Activated CD4-positive, alpha-beta T cell treated with anti-CD3 and anti-CD28 coated beads, Interleukin-2, amount 10 ng/mL, durations not matched to agents 7 days and 5 days (primary cell): ENCODE measurements around the gene CD93. TPM values are rescaled to one million over a fixed set of nuclear protein-coding genes. Genes with fewer than 3 reads are reported as not detected.

ENCODE experiments used
- CTCF ChIA-PET: fragments of 350-600 bp; sonication (Branson Sonifier 250); formaldehyde crosslinking; loops from one replicate; lab custom pipeline; 2021; ENCODE audit warnings: antibody characterized with exemption; lab: Charles Lee
- POLR2A ChIA-PET: fragments of 350-600 bp; sonication (Branson Sonifier 250); formaldehyde crosslinking; loops from one replicate; lab custom pipeline; 2021; ENCODE audit warnings: antibody characterized with exemption; lab: Charles Lee
- DNase-seq: peaks from one replicate; pipeline ENCODE4 v3.0.0-alpha.2; 2020
- H3K27ac Mint-ChIP-seq: one replicate; pipeline ENCODE4 v1.8.0; 2021; ENCODE audit warnings: mild to moderate bottlenecking, moderate library complexity, mixed read lengths
- H3K27me3 Mint-ChIP-seq: one replicate; pipeline ENCODE4 v1.8.0; 2021; ENCODE audit warnings: mixed read lengths
- H3K36me3 Mint-ChIP-seq: one replicate; pipeline ENCODE4 v1.8.0; 2021; ENCODE audit warnings: low read depth, mixed read lengths
- H3K4me1 Mint-ChIP-seq: one replicate; pipeline ENCODE4 v1.8.0; 2021; ENCODE audit warnings: mixed read lengths
- H3K4me3 Mint-ChIP-seq: one replicate; pipeline ENCODE4 v1.8.0; 2021; ENCODE audit warnings: mild to moderate bottlenecking, moderate library complexity, mixed read lengths
- H3K9me3 Mint-ChIP-seq: one replicate; pipeline ENCODE4 v1.8.0; 2021; ENCODE audit warnings: mixed read lengths
- total RNA-seq, 2 experiments: library from RNA; stranded (reverse); gene quantifications; one replicate each; pipeline ENCODE4 v1.2.3, GENCODE V29; 2021

Gene CD93
- total RNA-seq, 2 experiments from 2014 or later = 1.7 to 1.8 TPM

DNA sequence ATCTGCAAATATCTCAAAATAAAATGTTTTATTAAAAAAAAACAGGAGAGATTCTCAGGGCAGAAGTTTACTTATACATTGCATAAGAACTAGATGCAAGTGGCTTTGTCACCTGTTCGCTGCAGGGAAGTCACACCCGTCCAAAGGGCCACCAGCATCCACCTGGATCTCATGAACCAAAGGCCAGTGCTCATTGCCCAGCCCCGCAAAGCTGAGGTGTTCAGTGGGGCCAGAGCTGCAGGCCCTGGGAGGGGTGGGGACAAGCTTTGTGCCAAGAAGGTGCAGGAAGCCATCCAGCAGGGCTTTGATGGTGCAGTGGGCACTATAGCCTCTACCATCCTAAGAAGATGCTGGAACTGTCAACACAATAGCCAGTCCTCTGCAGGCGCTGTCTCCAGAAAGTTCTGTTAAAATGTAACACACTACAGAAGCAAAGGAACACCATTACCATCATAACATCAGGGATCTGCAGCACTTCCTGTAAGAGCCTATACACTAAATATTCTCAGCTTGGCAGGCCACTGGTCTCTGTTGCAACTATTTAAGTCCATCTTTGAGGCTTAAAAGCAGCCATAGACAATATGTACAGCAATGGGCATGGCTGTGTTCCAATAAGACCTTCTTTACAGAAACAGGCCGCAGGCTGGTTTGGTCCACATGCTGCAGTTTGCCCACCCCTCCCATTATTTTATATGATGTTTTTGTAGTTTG is 15.7 kb upstream of the CD93 start:
- DNase-seq = no peak
- POLR2A ChIA-PET = no interaction called here
- peaks cover 7% of the 10 kb centered on the region for H3K27me3 Mint-ChIP-seq
- H3K36me3 Mint-ChIP-seq = no peaks in the 10 kb centered on the region
- CTCF ChIA-PET = interaction anchor here (0.6 to 1.1 kb wide), 2 partner anchors 9 to 25 kb away, joined by 3 read pairs; no protein-coding TSS in a partner anchor
- H3K4me1 Mint-ChIP-seq = no peaks in the 10 kb centered on the region
- no peak overlapping the region for H3K27ac Mint-ChIP-seq
- H3K9me3 Mint-ChIP-seq = no peaks in the 10 kb centered on the region
- H3K4me3 Mint-ChIP-seq = no peak overlapping the region

GRCh38 chr20:23100720-23101107 is 14.6 kb upstream of the CD93 start:
- no peak overlapping the region for H3K27ac Mint-ChIP-seq
- H3K4me1 Mint-ChIP-seq = no peaks in the 10 kb centered on the region
- CTCF ChIA-PET = interaction anchor here (0.7 kb wide), 1 partner anchor 78 kb away, joined by 3 read pairs; no protein-coding TSS in a partner anchor
- H3K27me3 Mint-ChIP-seq = peaks cover 7% of the 10 kb centered on the region
- H3K9me3 Mint-ChIP-seq = no peaks in the 10 kb centered on the region
- no peaks in the 10 kb centered on the region for H3K36me3 Mint-ChIP-seq
- no peak overlapping the region for H3K4me3 Mint-ChIP-seq
- DNase-seq = no peak
- POLR2A ChIA-PET = interaction anchor here (0.7 kb wide), 1 partner anchor 25 kb away, joined by 3 read pairs; no protein-coding TSS in a partner anchor

GRCh38 chr20:23099791-23100719 is 13.9 kb upstream of the CD93 start:
- DNase-seq = no peak
- Mint-ChIP-seq H3K9me3 (no peaks in the 10 kb centered on the region), H3K27me3 (peaks cover 7% of the 10 kb centered on the region), H3K4me1 (no peaks in the 10 kb centered on the region), H3K4me3 (no peak overlapping the region), H3K36me3 (no peaks in the 10 kb centered on the region), H3K27ac (no peak overlapping the region)
- ChIA-PET POLR2A (no interaction called here), CTCF (interaction anchor here (0.7 kb wide), 1 partner anchor 78 kb away, joined by 3 read pairs; no protein-coding TSS in a partner anchor)

DNA sequence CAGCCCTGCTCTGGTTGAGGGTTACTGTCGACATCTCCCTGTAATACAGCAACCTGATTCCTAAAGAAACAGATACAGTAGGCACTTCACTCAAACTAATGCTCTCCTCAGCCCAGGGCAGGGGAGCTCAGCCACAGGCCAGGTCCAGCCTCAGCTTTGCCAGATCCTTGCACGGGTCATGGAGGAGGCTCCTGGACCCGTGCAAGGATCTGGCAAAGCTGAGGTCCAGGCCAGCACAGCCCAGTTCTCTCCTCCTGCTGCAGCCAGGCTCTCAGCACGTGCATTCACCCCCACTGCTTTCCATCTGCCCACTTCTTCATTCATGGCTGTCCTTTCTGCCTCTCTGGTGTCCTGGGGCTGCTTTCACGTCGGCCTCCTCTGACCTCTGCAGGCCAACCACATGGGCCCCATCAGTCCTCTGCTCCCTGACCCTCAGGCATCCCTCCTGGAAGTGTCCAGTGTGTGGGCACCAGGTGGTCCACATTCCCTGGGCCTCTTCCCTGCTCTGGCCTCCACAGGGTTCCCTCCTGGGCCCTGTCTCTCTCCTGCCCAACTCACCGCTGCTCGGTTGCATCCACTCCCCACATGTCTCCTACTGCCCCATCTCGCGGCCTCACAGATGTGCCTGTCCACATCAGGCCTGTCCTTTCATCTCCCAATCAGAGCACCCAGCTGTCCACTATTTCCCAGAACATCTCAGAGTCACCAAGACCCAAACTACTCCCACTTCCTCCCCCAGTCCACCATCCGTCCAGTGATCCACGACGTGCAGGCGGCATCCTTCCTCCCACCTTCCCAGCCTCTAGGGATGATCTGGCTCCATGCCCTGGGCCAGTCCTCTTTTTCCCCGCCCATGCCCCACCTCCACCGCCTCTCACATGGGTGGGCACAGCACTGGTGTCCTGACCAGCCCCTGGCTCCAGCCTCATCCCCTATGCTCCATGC is 11.8 kb upstream of the CD93 start:
- H3K36me3 Mint-ChIP-seq = no peaks in the 10 kb centered on the region
- H3K9me3 Mint-ChIP-seq = no peaks in the 10 kb centered on the region
- ChIA-PET POLR2A (no interaction called here), CTCF (no interaction called here)
- DNase-seq = no peak
- H3K4me3 Mint-ChIP-seq = no peak overlapping the region
- no peak overlapping the region for H3K27ac Mint-ChIP-seq
- H3K27me3 Mint-ChIP-seq = peaks cover 3% of the 10 kb centered on the region
- no peaks in the 10 kb centered on the region for H3K4me1 Mint-ChIP-seq

DNA sequence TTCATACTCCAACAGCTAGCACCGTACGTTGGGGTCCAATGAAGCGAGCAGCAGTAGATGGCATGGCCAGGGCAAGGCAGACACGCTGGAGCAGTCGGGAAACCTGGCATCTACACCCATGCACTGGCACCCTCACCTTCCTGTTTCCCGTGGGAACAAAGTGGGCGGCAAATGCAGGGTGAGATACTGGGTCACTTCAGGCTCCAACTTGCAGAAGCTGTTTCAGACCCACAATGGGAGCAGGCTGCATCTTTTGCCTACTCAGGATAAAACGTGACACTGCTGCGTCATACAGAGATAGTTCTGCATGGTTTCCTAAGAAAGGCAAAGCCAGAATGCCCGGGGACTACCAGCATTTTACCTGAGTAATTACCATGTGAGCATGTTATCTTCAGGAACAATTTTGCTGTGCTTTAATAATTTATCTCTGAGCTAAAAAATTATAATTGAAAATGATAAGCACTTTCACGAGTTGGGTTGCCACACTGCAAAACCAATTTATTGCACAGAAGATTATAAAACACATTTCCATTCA is 10.9 kb upstream of the CD93 start:
- Mint-ChIP-seq H3K27ac (no peak overlapping the region), H3K4me3 (no peak overlapping the region), H3K9me3 (no peaks in the 10 kb centered on the region), H3K36me3 (no peaks in the 10 kb centered on the region), H3K27me3 (peaks cover 3% of the 10 kb centered on the region), H3K4me1 (no peaks in the 10 kb centered on the region)
- no peak for DNase-seq
- CTCF ChIA-PET = no interaction called here
- POLR2A ChIA-PET = no interaction called here

DNA sequence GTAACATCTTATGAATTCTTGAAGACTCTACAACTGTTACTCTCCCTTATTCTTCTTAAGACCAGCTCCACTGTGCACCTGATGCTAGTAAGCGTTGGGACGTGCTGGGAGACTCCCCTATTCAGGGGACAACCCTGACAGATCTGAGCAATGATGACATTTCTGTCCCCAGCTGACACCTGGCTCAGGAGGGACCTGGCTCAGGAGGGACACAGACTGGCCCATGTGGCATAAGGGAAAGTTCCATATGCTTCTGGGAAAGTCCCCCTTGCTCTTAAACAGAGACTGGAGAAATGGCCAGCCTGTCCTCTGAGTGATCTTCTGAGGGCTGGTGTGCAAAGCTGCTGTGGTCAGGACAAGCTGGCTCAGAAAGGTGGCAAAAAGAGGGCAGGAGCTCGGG is 10.0 kb upstream of the CD93 start:
- Mint-ChIP-seq H3K9me3 (no peaks in the 10 kb centered on the region), H3K4me3 (no peak overlapping the region), H3K4me1 (no peaks in the 10 kb centered on the region), H3K27me3 (peaks cover 3% of the 10 kb centered on the region), H3K27ac (no peak overlapping the region), H3K36me3 (no peaks in the 10 kb centered on the region)
- POLR2A ChIA-PET = no interaction called here
- CTCF ChIA-PET = interaction anchor here (0.6 kb wide), 1 partner anchor 41 kb away, joined by 3 read pairs; no protein-coding TSS in a partner anchor
- no peak for DNase-seq

- CTCF ChIA-PET = no interaction called here
- POLR2A ChIA-PET = no interaction called here
- DNase-seq = no peak
Measured at GRCh38 chr20:23095499-23095898, 9.4 kb upstream of the CD93 start.

GRCh38 chr20:23094927-23095326 is 8.8 kb upstream of the CD93 start:
- Mint-ChIP-seq H3K27me3 (peaks cover 5% of the 10 kb centered on the region), H3K9me3 (no peaks in the 10 kb centered on the region), H3K4me1 (no peaks in the 10 kb centered on the region), H3K4me3 (no peak overlapping the region), H3K36me3 (no peaks in the 10 kb centered on the region), H3K27ac (no peak overlapping the region)
- ChIA-PET POLR2A (no interaction called here), CTCF (no interaction called here)
- DNase-seq = no peak

More at GRCh38 chr20:23095499-23095898, 9.4 kb upstream of the CD93 start:
- H3K9me3 Mint-ChIP-seq = no peaks in the 10 kb centered on the region
- peaks cover 5% of the 10 kb centered on the region for H3K27me3 Mint-ChIP-seq
- no peak overlapping the region for H3K27ac Mint-ChIP-seq
- H3K4me1 Mint-ChIP-seq = no peaks in the 10 kb centered on the region
- no peak overlapping the region for H3K4me3 Mint-ChIP-seq
- H3K36me3 Mint-ChIP-seq = no peaks in the 10 kb centered on the region

- ChIA-PET POLR2A (no interaction called here), CTCF (no interaction called here)
- Mint-ChIP-seq H3K9me3 (no peaks in the 10 kb centered on the region), H3K4me3 (no peak overlapping the region), H3K27ac (no peak overlapping the region), H3K4me1 (no peaks in the 10 kb centered on the region), H3K27me3 (peaks cover 5% of the 10 kb centered on the region), H3K36me3 (no peaks in the 10 kb centered on the region)
- DNase-seq = no peak
Measured at GRCh38 chr20:23094213-23094896, 8.2 kb upstream of the CD93 start.

DNA sequence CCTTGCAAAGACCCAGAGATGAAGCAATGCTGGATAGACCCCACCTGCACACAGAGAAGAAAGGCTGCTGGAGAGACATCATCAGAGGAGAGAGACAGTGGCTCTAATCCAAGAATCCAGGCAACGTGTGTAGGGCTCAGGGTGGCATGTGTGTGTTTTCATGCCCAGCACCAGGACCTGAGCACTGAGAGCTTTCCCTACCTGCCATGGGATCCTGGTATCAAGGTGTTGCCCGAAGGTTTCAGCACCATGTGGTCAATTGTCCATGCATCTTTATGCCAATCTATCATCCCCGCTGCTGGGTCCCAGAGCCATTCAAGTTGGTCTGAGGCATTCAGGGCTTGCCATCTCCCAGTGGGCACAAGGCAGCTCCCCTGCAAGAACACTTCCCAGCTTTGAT is 7.5 kb upstream of the CD93 start:
- Mint-ChIP-seq H3K36me3 (no peaks in the 10 kb centered on the region), H3K9me3 (no peaks in the 10 kb centered on the region), H3K4me3 (no peak overlapping the region), H3K27me3 (peaks cover 5% of the 10 kb centered on the region), H3K4me1 (no peaks in the 10 kb centered on the region), H3K27ac (no peak overlapping the region)
- DNase-seq = no peak
- CTCF ChIA-PET = no interaction called here
- POLR2A ChIA-PET = no interaction called here

DNA sequence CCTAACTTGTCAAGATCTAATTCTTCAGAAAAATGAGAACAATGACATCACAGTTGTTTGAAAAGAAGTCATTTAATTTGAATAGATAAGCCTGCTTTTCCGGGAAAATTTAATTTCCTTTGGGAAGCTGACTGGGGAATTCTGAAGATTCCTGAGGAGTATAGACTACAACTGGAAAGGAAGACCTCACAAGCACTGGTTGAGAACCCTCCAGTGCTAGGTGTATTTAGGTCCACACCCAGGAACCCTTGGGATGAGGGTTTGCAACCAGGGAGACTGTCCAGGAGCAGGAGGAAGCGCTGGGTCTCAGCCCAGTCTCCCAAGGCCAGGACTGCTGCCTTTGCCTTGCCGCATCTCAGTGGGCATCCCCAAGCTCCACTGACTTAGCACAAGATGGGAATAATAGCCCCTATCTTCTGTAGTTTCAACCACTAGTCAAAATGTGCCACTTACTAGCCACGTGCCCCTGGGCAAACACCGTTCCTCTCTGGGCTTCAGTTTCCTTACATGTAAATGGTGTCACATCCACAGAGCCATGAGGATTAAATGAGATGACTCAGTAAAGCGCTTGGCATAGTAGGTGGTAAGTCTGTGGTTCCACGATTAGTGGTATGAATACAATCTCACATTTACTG is 6.9 kb upstream of the CD93 start:
- Mint-ChIP-seq H3K4me1 (no peaks in the 10 kb centered on the region), H3K4me3 (no peak overlapping the region), H3K27ac (no peak overlapping the region), H3K9me3 (no peaks in the 10 kb centered on the region), H3K27me3 (peaks cover 5% of the 10 kb centered on the region), H3K36me3 (no peaks in the 10 kb centered on the region)
- ChIA-PET POLR2A (no interaction called here), CTCF (no interaction called here)
- DNase-seq = no peak
